HepG2 (cell line): ENCODE measurements around the gene FGFR4. TPM values are rescaled to one million over a fixed set of nuclear protein-coding genes. Genes with fewer than 3 reads are reported as not detected.

ENCODE experiments used
- ARNTL ChIP-seq: sonication (generic); formaldehyde crosslinking; IDR thresholded peaks from 2 replicates; pipeline ENCODE4 v1.4.0; 2020; ENCODE audit warnings: mild to moderate bottlenecking, missing genetic modification reagents
- ZNF251 ChIP-seq: sonication (generic); formaldehyde crosslinking; IDR thresholded peaks from 2 replicates; pipeline ENCODE4 v1.9.0; 2021; ENCODE audit warnings: mild to moderate bottlenecking, missing genetic modification reagents
- polyA plus RNA-seq, 8 experiments: library from polyadenylated mRNA; depleted of rRNA in 3 of 8; stranded (reverse) in 7 of 8; unstranded in 1 of 8; fragments of >200 nt; fragmentation: Illumina TruSeq in 4 of 8; extraction: Trizol in 4 of 8; gene quantifications; 2 replicates each; pipeline versions ENCODE4 v1.2.1 to v1.2.3, GENCODE V29; 2011 to 2016; ENCODE audit warnings: low read depth in 4 of 8, missing spikeins in 1 of 8, mixed read lengths in 1 of 8; ENCODE audit not compliant: insufficient read depth in 1 of 8
- total RNA-seq, 5 experiments: library from RNA; depleted of rRNA; stranded (reverse); fragments of >200 nt; fragmentation: Illumina TruSeq; extraction: Trizol; gene quantifications; 2 replicates each; pipeline ENCODE4 v1.2.3, GENCODE V29; 2016; ENCODE audit warnings: low read depth in 1 of 5
- TF ChIP-seq, protein P1 (sequence below): sonication (generic); formaldehyde crosslinking; IDR thresholded peaks from 2 replicates; pipeline ENCODE4 v1.5.0; 2020; ENCODE audit warnings: mild to moderate bottlenecking, missing genetic modification reagents, borderline replicate concordance

Gene FGFR4
- total and polyA plus RNA-seq, 2 of the 13 experiments (the other 11 are each of a cell fraction or from before 2014, with no cell fraction given): 129 to 219 TPM

DNA sequence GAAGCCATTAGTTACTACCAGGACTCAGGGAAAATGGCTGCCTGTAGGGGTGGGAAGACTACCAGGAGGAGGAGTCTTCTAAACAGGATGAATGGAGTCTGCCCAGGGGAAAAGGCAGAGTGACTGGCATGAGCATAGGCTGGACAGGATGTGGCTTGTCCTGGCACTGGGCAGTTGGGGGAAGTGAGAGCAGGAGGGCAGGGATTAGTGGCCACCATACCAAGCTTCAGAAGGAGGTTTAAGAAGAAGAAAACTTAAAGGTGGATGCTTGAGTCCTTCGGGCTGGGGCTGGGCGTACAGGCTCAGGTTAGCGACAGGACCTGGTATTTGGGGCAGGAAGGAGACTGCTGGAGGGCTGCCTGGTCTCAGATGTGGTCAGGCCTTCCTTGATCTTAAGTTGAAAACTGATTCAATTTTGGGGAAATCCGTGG lies 41.9 kb downstream of the FGFR4 start (continued):
- TF ChIP-seq, protein P1, sequence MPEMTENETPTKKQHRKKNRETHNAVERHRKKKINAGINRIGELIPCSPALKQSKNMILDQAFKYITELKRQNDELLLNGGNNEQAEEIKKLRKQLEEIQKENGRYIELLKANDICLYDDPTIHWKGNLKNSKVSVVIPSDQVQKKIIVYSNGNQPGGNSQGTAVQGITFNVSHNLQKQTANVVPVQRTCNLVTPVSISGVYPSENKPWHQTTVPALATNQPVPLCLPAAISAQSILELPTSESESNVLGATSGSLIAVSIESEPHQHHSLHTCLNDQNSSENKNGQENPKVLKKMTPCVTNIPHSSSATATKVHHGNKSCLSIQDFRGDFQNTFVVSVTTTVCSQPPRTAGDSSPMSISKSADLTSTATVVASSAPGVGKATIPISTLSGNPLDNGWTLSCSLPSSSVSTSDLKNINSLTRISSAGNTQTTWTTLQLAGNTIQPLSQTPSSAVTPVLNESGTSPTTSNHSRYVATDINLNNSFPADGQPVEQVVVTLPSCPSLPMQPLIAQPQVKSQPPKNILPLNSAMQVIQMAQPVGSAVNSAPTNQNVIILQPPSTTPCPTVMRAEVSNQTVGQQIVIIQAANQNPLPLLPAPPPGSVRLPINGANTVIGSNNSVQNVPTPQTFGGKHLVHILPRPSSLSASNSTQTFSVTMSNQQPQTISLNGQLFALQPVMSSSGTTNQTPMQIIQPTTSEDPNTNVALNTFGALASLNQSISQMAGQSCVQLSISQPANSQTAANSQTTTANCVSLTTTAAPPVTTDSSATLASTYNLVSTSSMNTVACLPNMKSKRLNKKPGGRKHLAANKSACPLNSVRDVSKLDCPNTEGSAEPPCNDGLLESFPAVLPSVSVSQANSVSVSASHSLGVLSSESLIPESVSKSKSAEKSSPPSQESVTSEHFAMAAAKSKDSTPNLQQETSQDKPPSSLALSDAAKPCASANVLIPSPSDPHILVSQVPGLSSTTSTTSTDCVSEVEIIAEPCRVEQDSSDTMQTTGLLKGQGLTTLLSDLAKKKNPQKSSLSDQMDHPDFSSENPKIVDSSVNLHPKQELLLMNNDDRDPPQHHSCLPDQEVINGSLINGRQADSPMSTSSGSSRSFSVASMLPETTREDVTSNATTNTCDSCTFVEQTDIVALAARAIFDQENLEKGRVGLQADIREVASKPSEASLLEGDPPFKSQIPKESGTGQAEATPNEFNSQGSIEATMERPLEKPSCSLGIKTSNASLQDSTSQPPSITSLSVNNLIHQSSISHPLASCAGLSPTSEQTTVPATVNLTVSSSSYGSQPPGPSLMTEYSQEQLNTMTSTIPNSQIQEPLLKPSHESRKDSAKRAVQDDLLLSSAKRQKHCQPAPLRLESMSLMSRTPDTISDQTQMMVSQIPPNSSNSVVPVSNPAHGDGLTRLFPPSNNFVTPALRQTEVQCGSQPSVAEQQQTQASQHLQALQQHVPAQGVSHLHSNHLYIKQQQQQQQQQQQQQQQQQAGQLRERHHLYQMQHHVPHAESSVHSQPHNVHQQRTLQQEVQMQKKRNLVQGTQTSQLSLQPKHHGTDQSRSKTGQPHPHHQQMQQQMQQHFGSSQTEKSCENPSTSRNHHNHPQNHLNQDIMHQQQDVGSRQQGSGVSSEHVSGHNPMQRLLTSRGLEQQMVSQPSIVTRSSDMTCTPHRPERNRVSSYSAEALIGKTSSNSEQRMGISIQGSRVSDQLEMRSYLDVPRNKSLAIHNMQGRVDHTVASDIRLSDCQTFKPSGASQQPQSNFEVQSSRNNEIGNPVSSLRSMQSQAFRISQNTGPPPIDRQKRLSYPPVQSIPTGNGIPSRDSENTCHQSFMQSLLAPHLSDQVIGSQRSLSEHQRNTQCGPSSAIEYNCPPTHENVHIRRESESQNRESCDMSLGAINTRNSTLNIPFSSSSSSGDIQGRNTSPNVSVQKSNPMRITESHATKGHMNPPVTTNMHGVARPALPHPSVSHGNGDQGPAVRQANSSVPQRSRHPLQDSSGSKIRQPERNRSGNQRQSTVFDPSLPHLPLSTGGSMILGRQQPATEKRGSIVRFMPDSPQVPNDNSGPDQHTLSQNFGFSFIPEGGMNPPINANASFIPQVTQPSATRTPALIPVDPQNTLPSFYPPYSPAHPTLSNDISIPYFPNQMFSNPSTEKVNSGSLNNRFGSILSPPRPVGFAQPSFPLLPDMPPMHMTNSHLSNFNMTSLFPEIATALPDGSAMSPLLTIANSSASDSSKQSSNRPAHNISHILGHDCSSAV (CRISPR knock-in tag): no peak
- TF ChIP-seq ARNTL (CRISPR knock-in tag) (no peak), ZNF251 (CRISPR knock-in tag) (no peak)
- TF ChIP-seq, all 625 proteins: peak for 0
